Vagina (tissue), 2 donors: ENCODE data around the gene LRGUK.

Source experiments
- POLR2A ChIP-seq, 2 donors: fragments of 450-650 bp; IDR thresholded peaks; one replicate each; pipeline ENCODE4 v1.6.1; 2017; ENCODE audit warnings: antibody characterized with exemption in 2 of 2, mild to moderate bottlenecking in 2 of 2, moderate library complexity in 2 of 2
- POLR2AphosphoS5 ChIP-seq, 2 donors: sonication (generic); formaldehyde crosslinking; IDR thresholded peaks; one replicate each; pipeline ENCODE4 v1.9.0; 2017; ENCODE audit warnings: antibody characterized with exemption in 2 of 2, mild to moderate bottlenecking in 2 of 2, low read depth in 1 of 2; ENCODE audit not compliant: insufficient read depth in 1 of 2
- TF ChIP-seq, protein P1 (sequence below), 3 experiments: fragments of 450-650 bp in 2 of 3; fragments of 200-600 bp in 1 of 3; sonication (generic) in 1 of 3; IDR thresholded peaks; one replicate each; pipeline ENCODE4 v1.5.1; 2017 to 2019; ENCODE audit warnings: antibody characterized with exemption in 3 of 3, mild to moderate bottlenecking in 2 of 3, moderate library complexity in 2 of 3

DNA sequence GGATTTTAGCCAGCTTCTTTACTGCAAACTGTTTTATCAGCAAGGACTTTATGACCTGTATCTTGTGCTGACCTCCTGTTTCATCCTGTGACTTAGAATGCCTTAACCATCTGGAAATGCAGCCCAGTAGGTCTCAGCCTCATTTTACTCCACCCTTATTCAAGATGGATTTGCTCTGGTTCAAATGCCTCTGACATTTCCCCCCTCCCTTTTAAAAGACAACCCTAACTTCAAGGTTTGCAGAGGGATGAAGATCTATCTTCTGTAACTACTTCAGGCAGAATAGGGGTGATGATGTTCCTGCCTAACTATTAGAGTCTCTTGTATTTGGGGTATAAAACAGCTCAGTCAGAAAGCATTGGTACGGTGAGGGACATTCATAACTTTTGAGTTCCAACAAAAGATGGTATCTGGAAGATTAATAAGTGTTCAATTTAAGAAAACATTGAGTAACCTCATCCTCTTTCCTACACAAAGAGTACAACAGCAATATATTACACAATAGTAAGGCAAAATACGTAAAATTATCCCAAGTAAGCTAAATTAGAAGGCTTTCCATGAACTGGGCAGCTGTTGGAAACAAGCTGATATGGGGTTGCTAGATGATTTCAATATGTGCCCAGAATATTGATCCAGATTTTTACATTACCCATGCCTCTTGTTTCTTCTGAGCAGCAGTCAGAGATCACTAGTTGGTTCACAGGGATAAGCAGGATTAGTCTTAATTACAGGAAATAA is 40.0 kb upstream of the LRGUK start:
- TF ChIP-seq POLR2A (IDR thresholded peaks at IDR 0.05) (no peak), POLR2AphosphoS5 (IDR thresholded peaks at IDR 0.05; ENCODE audit: insufficient read depth in 1 of 2, low read depth in 1 of 2) (no peak)
- TF ChIP-seq, protein P1, sequence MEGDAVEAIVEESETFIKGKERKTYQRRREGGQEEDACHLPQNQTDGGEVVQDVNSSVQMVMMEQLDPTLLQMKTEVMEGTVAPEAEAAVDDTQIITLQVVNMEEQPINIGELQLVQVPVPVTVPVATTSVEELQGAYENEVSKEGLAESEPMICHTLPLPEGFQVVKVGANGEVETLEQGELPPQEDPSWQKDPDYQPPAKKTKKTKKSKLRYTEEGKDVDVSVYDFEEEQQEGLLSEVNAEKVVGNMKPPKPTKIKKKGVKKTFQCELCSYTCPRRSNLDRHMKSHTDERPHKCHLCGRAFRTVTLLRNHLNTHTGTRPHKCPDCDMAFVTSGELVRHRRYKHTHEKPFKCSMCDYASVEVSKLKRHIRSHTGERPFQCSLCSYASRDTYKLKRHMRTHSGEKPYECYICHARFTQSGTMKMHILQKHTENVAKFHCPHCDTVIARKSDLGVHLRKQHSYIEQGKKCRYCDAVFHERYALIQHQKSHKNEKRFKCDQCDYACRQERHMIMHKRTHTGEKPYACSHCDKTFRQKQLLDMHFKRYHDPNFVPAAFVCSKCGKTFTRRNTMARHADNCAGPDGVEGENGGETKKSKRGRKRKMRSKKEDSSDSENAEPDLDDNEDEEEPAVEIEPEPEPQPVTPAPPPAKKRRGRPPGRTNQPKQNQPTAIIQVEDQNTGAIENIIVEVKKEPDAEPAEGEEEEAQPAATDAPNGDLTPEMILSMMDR (IDR thresholded peaks at IDR 0.05): no peak
